Prostate gland (tissue), 2 donors: ENCODE results near the gene PSAT1. TPM values are rescaled to one million over a fixed set of nuclear protein-coding genes. Genes with fewer than 3 reads are reported as not detected.
A peak's percentile ranks its signal among the peaks of the same experiment; 100 is the strongest.

Source experiments
- DNase-seq: peaks from one replicate; pipeline ENCODE4 v3.0.0-alpha.2; 2019; ENCODE audit warnings: low spot score
- H3K27ac ChIP-seq, 2 donors: fragments of 200-600 bp; sonication (generic); 2 replicates each; pipeline ENCODE4 v1.5.1; 2017 to 2019
- H3K27me3 ChIP-seq: fragments of 200-600 bp; sonication (generic); replicated peaks from 2 replicates; pipeline ENCODE4 v1.5.1; 2019; ENCODE audit not compliant: insufficient read depth
- H3K36me3 ChIP-seq, 2 donors: fragments of 200-600 bp; sonication (generic); 1 replicate in 1 of 2; 2 replicates in 1 of 2; pipeline versions ENCODE4 v1.5.1 to v1.8.1; 2017 to 2019
- H3K4me1 ChIP-seq: fragments of 200-600 bp; sonication (generic); replicated peaks from 2 replicates; pipeline ENCODE4 v1.5.1; 2019
- H3K4me3 ChIP-seq, 2 donors: fragments of 200-600 bp; sonication (generic); 2 replicates each; pipeline ENCODE4 v1.5.1; 2017 to 2019
- H3K9me3 ChIP-seq: fragments of 200-600 bp; sonication (generic); 2 replicates; pipeline ENCODE4 v1.5.1; 2017
- POLR2A ChIP-seq: fragments of 450-650 bp; IDR thresholded peaks from one replicate; pipeline ENCODE4 v1.6.1; 2016; ENCODE audit warnings: antibody characterized with exemption, mild to moderate bottlenecking
- POLR2AphosphoS5 ChIP-seq: sonication (generic); formaldehyde crosslinking; IDR thresholded peaks from one replicate; pipeline ENCODE4 v1.6.1; 2017; ENCODE audit warnings: antibody characterized with exemption
- WGBS: methylation state at CpG from one replicate; pipeline ENCODE4 v1.1.5; 2018; 5-methylcytosine and 5-hydroxymethylcytosine counted together
- intact Hi-C: fragments of 100-400 bp; cut with DNase I; formaldehyde crosslinking; loops from one replicate; pipeline ENCODE4 v1.14.2; 2022
- total RNA-seq, 2 donors: library from RNA; depleted of rRNA; stranded (reverse); fragments of >200 nt; gene quantifications; one replicate each; pipeline ENCODE4 v1.1.0, GENCODE V29; 2016
- TF ChIP-seq, protein P1 (sequence below), 4 experiments: fragments of 200-600 bp in 2 of 4; fragments of 450-650 bp in 2 of 4; sonication (generic) in 2 of 4; IDR thresholded peaks; 1 replicate in 3 of 4; 2 replicates in 1 of 4; pipeline ENCODE4 v1.5.1; 2016 to 2019; ENCODE audit warnings: antibody characterized with exemption in 4 of 4, mild to moderate bottlenecking in 2 of 4, moderate library complexity in 2 of 4

The PSAT1 gene
- total RNA-seq, 2 donors from 2014 or later = 30.4 to 45.8 TPM

DNA sequence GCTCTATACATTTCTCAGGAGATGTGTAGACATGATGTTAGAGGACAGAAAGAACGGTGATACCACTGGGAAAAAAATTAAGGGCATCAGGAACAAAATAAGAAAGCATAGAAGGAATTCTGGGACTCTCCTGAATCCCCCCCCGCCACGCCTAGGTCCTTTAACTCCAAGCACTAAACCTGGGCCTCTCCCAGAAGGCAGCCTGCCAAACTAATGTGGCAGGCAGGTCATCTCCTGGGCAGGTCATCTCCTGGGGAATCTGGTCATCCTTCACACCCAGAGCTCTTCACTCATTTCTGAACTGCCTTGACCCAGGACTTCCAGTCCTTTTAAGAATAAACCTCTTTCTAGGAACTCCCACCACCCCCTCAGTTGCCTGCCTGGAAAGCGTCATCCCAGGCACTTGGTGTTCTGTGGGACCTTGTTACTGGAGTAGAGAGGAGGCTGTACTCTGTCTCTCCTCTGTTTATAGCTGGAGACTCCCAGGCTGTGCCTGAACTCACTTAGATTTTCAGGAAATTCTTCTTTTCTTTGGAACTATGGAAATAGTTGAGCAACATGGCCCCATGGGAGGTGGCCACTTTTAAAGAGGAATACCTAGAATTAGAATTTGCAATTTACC is 24.1 kb downstream of the PSAT1 start:
- no peak for DNase-seq
- Histone ChIP-seq H3K9me3 (no peaks in the 10 kb centered on the region), H3K27me3 (no peaks in the 10 kb centered on the region), H3K27ac (no peak overlapping the region), H3K4me3 (no peak overlapping the region), H3K36me3 (no peaks in the 10 kb centered on the region), H3K4me1 (no peaks in the 10 kb centered on the region)
- intact Hi-C loops = no loop called here
- WGBS = 98% methylated on average over 4 of the region's 4 CpGs
- no peak for TF ChIP-seq POLR2A

GRCh38 chr9:78321505-78321904 is 24.6 kb downstream of the PSAT1 start:
- H3K4me3 ChIP-seq = no peak overlapping the region
- no peak overlapping the region for H3K27ac ChIP-seq
- no peaks in the 10 kb centered on the region for H3K4me1 ChIP-seq
- H3K9me3 ChIP-seq = no peaks in the 10 kb centered on the region
- intact Hi-C loops = no loop called here
- WGBS = 94% methylated on average over 7 of the region's 7 CpGs
- H3K36me3 ChIP-seq = no peaks in the 10 kb centered on the region
- DNase-seq = no peak
- no peaks in the 10 kb centered on the region for H3K27me3 ChIP-seq
- no peak for TF ChIP-seq POLR2A
- TF ChIP-seq, protein P1, sequence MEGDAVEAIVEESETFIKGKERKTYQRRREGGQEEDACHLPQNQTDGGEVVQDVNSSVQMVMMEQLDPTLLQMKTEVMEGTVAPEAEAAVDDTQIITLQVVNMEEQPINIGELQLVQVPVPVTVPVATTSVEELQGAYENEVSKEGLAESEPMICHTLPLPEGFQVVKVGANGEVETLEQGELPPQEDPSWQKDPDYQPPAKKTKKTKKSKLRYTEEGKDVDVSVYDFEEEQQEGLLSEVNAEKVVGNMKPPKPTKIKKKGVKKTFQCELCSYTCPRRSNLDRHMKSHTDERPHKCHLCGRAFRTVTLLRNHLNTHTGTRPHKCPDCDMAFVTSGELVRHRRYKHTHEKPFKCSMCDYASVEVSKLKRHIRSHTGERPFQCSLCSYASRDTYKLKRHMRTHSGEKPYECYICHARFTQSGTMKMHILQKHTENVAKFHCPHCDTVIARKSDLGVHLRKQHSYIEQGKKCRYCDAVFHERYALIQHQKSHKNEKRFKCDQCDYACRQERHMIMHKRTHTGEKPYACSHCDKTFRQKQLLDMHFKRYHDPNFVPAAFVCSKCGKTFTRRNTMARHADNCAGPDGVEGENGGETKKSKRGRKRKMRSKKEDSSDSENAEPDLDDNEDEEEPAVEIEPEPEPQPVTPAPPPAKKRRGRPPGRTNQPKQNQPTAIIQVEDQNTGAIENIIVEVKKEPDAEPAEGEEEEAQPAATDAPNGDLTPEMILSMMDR (IDR thresholded peaks at IDR 0.05) = no peak
- TF ChIP-seq POLR2AphosphoS5 = no peak

DNA sequence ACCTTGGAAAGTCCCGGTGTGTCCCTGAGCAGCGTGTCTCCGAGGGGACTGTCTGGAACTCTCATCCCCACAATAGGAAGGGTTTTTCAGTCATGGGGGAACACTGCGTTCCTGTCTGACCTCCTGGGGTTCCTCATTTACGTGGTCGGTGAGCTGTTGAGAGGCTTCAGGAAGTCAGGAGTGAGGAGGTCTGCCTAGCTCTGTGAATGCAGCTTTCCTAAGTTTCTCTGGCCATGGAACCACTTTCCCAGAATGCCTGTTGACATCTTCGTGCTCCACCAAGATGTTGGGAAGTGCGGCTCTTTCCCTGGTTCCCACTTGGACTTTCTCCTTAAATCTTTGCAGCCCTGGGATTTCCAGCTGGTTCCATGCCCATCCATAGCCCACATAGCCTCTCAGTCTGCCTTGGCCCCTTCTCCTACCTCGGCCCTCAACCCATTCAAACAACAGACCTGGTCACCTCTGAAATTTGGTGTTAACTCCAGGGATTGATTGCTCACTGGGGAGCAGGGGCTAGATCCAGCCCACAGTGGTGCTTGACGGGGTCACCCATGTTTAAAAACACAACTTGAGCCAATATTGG is 27.2 kb downstream of the PSAT1 start:
- TF ChIP-seq POLR2A (no peak), POLR2AphosphoS5 (no peak)
- TF ChIP-seq, protein P1 (IDR thresholded peaks at IDR 0.05) = no peak
- Histone ChIP-seq H3K9me3 (no peaks in the 10 kb centered on the region), H3K27me3 (no peaks in the 10 kb centered on the region), H3K4me1 (no peaks in the 10 kb centered on the region), H3K4me3 (no peak overlapping the region), H3K27ac (no peak overlapping the region), H3K36me3 (no peaks in the 10 kb centered on the region)
- intact Hi-C loops = no loop called here
- 92% methylated on average over 10 of the region's 10 CpGs for WGBS
- DNase-seq = no peak

DNA sequence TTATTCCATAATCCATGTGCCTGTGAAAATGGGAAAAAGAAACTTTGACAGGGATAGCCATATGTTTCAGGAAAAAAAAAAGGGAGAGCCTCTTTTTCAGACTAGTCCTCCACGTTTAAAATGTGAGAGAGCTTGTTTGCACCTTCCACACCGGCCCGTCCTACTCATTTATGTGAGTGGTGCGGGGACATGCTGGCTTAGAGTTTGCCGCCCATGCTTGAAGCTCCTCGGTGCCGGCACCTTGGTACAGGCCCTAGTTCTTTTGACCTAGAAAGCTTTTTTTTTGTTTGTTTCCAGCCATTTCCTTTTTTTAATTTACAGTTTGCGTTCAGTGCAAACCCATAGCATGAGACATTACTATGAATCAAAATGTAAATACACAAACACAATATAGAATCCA is 27.8 kb downstream of the PSAT1 start:
- 90% methylated on average over 8 of the region's 8 CpGs for WGBS
- TF ChIP-seq, protein P1 (IDR thresholded peaks at IDR 0.05) = no peak
- TF ChIP-seq POLR2A = no peak
- no peaks in the 10 kb centered on the region for H3K36me3 ChIP-seq
- no peaks in the 10 kb centered on the region for H3K9me3 ChIP-seq
- intact Hi-C loops = no loop called here
- DNase-seq = no peak
- H3K4me3 ChIP-seq = no peak overlapping the region
- H3K4me1 ChIP-seq = no peaks in the 10 kb centered on the region
- H3K27me3 ChIP-seq = no peaks in the 10 kb centered on the region
- no peak overlapping the region for H3K27ac ChIP-seq

GRCh38 chr9:78325343-78325742 is 28.4 kb downstream of the PSAT1 start:
- intact Hi-C loops = no loop called here
- DNase-seq = peak; percentile 11
- TF ChIP-seq POLR2A = no peak

DNA sequence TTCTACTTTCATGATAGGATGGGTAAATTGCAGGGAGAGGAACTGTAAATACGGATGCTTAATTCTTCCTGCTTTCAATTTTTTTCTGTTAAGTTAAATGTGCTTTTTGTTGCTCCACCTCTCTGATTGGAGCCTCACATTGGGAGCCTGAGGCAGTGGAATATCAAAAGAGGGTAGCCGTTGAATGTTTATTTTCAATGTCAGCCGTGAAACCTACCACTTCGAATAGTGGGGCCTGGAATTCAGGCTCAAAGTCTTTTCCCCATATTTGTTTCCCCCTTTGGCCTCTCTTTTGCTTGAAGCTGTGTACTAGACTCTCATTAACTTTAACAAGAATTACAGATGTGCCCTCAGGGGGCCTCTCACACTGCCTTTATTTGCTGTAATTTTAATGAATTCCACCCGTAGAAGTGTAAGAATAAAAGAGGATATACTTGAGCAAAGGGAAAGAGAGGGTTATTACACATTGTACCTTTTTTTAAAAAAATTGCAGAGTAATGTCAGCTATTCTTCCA is 29.0 kb downstream of the PSAT1 start:
- DNase-seq = no peak
- Histone ChIP-seq H3K4me1 (no peaks in the 10 kb centered on the region), H3K36me3 (no peaks in the 10 kb centered on the region), H3K9me3 (no peaks in the 10 kb centered on the region), H3K4me3 (no peak overlapping the region), H3K27ac (no peak overlapping the region), H3K27me3 (no peaks in the 10 kb centered on the region)
- WGBS = 61% methylated on average over 5 of the region's 5 CpGs
- intact Hi-C loops = no loop called here
- TF ChIP-seq POLR2A (no peak), POLR2AphosphoS5 (no peak)
- TF ChIP-seq, protein P1 (IDR thresholded peaks at IDR 0.05) = no peak

More at GRCh38 chr9:78325343-78325742, 28.4 kb downstream of the PSAT1 start:
- WGBS = 26% methylated on average over 6 of the region's 6 CpGs
- no peaks in the 10 kb centered on the region for H3K27me3 ChIP-seq
- H3K4me3 ChIP-seq = no peak overlapping the region
- no peaks in the 10 kb centered on the region for H3K9me3 ChIP-seq
- H3K27ac ChIP-seq = no peak overlapping the region
- H3K4me1 ChIP-seq = no peaks in the 10 kb centered on the region
- H3K36me3 ChIP-seq = no peaks in the 10 kb centered on the region
